Stomach (tissue), 4 donors: ENCODE measurements around the gene PSPN.

Source experiments
- CTCF ChIP-seq, 7 experiments: fragments of 450-650 bp in 4 of 7; fragments of 200-600 bp in 3 of 7; sonication (generic) in 3 of 7; IDR thresholded peaks; one replicate each; pipeline ENCODE4 v1.5.1; 2016 to 2019; ENCODE audit warnings: antibody characterized with exemption in 7 of 7, control low read depth in 2 of 7, mild to moderate bottlenecking in 1 of 7
- EP300 ChIP-seq: sonication (generic); formaldehyde crosslinking; IDR thresholded peaks from one replicate; pipeline ENCODE4 v1.6.1; 2017; ENCODE audit warnings: antibody characterized with exemption
- POLR2AphosphoS5 ChIP-seq, 3 donors: sonication (generic); formaldehyde crosslinking; IDR thresholded peaks; one replicate each; pipeline ENCODE4 v1.6.1; 2016; ENCODE audit warnings: antibody characterized with exemption in 3 of 3

GRCh38 chr19:6396305-6396704 is 20.6 kb upstream of the PSPN start:
- TF ChIP-seq POLR2AphosphoS5 (IDR thresholded peaks at IDR 0.05) (no peak), CTCF (IDR thresholded peaks at IDR 0.05) (no peak), EP300 (no peak)
